Fibroblast of peridontal ligament (primary cell): ENCODE results near the gene PTPRJ.

Experiments used
- DNase-seq: peaks from one replicate; pipeline ENCODE4 v3.0.0-alpha.2; 2010; ENCODE audit errors: extremely low read depth

PTPRJ gene

DNA sequence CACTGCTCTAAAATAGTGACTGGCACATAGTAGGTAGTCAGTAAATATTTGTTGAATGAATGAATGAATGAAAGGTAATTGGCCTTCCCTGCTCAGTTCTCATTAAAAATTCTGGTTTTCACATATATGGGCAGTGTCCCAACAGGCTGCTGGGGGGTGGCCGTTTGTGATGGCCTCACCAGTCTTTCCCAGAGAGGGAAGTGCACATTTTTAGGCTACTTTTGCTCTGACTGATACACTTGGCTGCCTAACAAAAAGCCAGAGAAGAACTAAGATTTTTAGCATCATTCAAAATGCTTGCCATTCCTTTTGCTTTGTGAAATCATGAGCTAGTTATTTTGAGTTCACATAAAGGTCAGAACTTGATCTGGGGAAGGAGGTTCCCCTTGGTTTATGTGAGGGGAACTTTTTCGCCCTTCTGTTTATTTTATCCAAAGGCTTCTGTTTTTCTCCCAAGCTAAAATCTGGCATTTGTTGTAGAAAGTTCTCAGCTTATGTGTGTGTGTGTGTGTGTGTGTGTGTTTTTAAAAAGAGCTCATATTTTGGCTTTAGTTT is 83.1 kb downstream of the PTPRJ start:
- peak; percentile 100 for DNase-seq

DNA sequence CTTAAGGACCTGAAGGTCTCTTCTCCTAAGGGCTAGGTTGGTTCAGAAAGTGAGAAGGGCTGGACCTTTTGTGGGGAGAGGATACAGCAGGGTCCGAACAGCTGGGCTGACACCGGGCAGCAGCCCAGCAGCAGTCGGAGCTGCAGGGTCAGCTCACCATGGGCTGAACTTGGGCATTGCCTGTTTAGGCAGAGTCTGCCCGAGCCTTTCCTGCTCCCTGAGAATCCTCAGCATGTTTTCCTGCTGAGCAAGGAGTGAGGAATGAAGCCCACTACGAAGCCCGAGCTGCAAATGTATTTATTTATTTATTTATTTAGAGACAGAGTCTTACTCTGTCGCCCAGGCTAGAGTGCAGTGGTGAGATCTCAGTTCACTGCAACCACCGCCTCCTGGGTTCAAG is 83.9 kb downstream of the PTPRJ start:
- DNase-seq, result peak; percentile 63

DNA sequence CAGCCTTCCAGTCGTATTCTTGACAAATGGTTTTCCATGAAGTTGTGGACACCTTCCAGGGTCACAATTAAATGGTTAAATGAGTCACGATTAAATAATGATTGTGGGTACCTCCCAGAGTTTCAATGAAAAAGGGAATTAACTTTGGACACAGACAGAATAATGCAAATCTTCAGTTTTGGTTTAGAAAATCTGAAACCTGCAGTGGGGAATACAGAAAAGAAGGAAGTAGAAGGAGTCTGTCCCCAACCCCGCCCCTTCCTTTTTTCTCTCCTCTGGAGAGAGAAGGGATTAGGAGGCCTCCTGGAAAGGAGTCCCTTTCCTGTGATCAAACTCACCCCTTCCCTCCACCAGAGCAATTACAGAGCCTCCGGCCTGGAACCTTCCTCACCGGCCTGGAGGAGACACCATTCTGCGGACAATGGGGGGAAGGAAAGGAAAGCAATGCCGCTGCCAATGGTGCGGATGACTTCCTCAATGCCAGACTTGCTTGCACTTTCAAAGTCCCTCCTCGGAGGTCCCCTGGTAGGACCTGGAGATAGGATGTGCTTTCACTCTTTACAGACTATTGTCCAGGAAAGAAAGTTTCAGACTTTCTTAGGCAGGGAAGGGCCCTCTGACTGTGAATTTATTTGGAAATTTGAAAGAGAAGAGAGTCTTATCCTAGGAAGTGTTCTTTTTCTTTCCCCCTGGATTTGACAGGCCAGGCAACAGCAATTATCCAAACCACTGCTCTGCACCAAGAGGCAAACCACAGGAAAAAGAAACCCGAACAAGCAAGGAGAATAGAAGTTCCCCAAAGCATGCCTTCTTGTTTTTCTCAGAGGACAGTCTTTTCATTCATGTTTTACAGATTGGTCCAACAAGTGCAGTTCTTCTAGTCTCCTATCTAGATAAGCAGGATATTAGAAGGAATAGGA is 86.8 kb downstream of the PTPRJ start:
- peak; percentile 54 for DNase-seq

DNA sequence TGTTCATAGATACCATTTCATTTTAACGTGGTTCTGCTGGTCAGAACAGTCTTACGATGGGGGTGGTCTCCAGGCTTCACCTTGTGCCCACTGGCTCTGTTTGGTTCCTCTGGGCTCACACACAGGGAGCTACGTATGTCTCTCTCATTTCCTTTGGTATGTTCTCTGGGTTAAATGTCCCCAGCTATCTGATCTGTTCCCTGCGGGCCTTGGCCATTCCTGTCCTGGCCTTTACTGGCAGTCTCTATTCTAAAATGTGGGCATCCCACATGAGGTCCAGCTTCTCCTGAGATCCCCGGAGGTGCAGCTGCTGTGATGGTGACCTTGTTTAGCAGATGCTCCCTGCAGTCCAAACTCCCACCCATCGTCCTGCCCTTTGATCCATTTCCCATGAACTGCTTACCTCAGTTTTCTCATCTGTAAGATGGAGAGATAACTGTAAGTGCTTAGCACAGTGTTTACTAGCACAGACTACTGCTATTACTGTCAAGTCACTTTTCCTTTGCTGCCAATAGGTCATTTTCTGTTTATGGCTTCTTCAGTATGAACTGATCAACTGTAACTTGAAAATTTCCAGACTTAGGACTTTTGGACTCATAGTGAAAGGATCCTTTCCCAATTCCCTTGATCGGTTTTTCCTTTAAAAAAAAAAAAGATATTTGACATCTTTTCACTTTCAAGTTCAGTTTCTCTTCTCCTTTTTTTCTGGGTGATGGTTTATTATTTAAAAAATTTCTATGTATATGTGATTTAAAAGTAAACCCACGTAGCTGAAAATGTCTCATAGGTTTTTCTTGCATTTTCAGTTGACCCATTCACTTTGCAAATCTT is 92.9 kb downstream of the PTPRJ start:
- no peak for DNase-seq

DNA sequence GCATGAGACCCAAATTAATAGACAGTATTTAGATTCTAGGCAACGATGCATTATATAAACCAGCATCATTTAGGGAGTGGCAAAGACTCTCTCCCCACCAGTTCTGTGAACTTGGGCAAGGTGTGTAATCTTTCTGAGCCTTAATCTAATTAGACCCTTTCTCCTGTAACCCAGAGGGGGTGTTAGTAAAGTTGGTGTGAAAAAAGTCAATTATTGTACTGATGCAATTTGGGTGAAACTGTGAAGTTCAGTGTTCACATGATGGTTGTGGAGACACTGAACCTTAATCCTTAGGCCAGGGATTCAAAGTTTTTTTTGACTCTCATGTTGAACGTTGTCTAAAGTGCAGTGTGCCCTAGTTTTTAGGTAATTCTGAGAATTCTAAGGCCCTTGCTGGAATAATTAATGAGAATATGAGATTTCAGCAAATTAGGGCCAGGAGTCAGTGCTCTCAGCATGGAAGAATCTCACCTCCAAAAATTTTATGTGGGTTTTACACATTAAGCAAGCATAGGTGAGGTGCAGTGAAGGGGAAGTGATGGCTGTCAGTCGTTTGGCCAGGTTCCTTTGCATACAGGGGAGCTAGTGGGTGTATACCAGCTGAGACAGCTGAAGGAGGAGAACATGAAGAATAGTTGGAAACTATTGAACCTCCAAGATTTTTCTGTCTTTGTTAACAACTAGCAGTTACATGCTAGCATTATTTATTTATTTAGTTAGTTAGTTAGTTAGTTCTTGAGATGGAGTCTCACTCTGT is 94.2 kb downstream of the PTPRJ start:
- DNase-seq, result no peak

DNA sequence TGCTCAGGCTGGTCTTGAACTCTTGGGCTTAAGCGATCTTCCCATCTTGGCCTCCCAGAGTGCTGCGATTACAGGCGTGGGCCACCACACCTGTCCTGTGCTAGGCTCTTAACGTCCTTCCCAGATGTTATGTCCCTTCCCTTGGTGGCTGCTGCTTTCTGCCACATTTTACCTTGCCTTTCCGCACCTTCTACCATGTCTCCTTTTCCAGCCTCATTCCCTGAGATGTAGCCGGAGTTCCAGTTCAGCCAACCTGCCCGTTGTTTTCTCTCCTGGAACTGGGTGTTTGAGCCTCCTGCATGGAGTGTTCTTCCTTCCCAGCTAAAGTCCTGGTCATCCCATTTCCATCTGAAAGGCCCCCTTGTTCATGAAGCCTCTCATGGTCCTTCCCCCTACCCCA is 95.3 kb downstream of the PTPRJ start:
- DNase-seq, result no peak

DNA sequence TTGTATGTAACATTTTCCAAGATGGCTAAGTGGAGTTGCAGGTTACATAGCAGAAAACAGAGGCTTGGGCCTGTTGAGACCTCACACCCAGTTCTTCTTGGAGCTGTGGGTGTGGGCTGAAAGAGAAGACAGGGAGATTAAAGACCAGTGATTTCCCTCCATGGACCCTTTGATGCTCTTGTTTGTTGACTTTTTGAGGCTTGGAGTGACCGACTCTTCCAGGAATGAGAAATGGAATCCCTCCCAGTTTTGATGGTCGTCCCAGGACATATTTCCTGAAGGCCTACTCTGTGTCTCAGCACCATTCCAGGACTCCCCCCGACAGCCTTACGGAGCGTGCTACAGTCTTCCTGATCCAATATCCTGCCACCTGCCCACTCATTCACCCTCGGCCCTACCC is 96.9 kb downstream of the PTPRJ start:
- DNase-seq, result peak; percentile 17

DNA sequence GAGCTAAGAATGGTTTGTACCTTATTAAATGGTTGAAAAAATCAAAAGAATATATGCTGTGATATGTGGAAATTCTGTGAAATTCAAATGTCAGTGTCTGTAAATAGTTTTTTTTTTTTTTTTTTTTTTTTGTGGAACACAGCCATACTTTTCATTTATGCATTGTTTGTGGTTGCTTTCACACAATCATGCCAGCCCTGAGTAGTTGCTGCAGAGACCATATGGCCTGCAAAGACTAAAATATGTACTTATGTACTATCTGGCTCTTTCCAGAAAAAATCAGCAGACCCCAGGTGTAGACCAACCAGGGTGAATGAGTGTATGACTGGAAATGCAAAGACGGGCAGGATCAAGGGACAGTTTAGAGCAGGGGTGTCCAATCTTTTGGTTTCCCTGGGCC is 98.3 kb downstream of the PTPRJ start:
- DNase-seq, result peak; percentile 71

DNA sequence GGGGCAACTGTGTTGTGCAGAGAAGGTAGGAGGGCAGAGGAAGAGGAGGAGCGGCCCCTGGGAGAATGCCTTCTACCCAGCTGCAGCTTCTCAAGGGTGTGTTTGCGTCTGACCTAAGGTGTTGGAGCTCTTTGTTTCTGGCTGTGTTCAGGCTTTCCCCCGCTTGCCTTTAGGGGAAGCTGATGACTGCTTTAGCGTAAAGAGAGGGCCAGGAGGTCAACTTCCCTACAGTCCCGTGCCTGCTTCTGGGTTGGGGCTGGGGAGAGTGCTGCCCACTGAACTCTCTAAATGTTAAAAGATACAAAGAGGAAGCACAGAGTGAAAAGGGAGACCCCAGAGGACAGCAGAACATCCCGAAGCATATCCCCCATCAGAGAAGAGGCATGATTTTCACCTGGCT is 99.2 kb downstream of the PTPRJ start:
- DNase-seq, result no peak

DNA sequence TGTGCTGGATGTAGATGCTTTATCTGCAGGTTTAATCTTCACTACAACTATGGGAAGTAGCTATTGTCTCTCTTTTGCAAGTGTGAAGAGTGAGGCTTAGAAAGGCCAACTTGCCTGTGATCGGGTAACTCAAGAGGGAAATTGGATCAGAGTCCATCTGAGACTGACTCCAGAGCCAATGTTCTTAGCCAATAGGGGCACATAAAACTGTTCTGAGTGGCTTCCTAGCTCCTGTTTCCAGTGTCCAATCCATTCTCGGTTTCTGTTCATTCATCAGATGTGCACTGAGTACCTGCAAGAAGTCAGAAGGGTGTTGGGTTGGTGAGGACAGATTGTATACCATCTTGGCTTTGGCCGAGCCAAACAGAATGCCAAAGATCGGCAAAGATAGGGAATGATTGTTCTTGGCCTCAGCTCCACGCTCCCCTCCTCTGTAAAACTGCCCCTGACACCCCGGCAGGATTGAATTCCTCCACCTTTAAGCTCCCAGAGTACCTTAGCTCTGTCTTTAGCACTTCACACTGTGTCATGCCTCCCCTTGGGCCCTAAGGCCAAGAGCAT is 100.0 kb downstream of the PTPRJ start:
- no peak for DNase-seq

DNA sequence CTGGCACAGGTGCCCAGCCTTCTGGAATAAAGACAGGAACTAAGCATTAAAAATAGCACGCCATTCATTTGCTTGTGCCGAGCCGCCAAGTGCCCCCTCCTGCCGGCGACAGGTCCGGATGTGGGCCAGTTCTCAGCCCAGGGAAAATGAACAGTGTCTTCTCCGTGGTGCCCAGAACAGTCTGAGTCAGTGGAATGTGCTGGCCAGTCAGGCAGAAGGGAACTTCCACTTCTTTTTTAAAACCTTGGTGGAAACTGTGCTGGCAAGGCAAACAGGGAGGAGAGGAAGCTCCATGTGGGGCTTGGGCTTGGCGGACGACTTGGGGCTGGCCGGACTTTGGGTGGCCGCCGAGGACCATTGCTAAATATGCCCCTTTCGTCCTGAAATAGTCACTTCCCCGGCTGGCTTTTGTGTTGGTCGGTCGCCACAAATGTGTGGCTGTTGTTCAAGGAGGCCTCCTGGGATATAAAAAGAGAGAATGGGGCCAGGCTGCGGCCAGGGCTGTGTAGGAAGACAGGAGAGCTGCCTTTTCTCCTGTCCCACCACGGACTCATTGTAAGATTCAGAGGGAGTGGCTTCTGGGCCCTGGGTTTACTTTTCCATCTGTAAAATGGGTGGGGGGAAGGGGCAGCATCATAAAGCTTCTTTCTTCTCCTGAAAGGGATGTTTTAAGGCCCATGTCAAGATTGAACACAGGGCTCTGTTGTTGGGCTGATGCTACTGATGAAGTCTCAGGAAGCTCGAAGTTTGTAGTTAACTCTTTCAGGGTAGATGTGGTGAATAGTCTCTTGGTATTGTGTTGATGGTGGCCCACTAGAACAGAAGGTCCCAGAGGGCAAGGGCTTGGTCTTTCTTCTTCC is 101.0 kb downstream of the PTPRJ start:
- DNase-seq, result peak; percentile 73

DNA sequence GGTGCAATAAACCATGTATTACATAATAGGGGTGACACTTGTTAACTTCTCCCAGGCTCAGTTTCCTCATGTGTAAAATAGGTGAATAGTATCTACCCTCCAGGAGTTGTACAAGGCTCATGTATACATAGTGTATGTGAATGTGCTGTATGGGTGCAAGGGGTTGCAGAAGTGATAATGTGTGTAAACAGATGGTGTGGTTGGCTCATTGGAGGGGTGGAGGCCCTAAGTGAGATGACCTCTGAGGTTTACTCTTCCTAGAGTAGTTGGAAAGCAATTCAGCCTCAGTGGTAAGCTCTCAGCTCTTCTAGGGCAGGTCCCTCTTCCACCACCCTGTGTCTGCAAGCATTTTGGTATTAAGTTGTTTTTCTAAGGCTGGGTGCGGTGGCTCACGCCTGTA is 102.4 kb downstream of the PTPRJ start:
- DNase-seq, result no peak

DNA sequence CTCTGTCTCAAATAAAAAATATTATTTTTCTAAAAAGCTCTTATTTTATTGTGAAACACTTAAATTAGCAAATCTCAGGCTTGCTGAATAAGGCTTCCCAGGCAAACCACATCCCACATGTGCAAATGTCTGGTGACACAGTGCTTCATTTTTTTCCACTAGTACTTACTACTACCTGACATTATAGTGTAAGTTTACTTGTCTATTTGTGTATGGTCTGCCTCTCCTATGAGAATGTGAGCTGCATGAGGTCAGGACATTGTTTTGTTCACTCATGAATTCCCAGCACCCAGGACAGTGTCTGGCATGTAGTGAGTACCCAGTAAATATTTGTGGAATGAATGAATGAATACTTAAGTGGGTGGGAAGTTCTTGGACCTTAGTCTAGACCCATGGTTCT is 103.1 kb downstream of the PTPRJ start:
- peak; percentile 29 for DNase-seq

DNA sequence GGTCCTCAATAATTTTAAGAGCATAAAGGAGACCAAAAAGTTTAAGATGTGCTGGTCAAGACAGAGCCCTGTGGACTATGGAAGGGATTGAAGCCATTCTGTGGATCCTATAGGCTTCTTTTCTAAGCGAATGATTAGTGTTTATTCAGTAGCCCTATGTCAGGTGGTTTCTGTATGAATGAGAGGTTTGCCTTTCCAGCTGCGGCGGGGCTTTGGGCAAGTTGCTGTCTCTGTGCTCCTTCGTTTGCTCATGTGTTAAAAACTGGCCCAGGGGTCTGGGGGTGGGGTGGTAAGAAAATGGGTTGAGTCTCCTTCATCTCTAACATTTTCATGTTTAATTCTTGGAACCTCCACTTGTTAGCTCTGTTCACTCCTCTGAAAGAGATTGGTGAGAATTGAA is 105.3 kb downstream of the PTPRJ start:
- DNase-seq, result no peak

DNA sequence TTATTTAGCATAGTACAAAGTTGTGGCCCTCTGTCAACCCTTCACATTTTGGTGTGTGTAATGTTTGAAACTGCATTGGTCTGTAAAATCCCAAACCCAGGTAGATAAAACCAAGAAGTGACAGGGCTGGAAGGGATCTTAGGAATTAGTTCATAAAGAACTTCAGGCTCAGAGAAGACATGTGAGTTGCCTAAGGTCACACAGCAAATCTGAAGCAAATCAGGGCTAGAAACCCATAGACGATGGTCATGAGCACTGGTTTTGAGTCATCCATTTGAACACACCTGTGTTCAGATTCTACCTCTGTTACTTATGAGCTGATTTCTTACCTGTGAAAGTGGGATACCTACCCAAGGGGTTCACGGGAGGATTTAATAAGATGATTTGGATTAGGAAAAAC is 107.1 kb downstream of the PTPRJ start:
- DNase-seq, result no peak

DNA sequence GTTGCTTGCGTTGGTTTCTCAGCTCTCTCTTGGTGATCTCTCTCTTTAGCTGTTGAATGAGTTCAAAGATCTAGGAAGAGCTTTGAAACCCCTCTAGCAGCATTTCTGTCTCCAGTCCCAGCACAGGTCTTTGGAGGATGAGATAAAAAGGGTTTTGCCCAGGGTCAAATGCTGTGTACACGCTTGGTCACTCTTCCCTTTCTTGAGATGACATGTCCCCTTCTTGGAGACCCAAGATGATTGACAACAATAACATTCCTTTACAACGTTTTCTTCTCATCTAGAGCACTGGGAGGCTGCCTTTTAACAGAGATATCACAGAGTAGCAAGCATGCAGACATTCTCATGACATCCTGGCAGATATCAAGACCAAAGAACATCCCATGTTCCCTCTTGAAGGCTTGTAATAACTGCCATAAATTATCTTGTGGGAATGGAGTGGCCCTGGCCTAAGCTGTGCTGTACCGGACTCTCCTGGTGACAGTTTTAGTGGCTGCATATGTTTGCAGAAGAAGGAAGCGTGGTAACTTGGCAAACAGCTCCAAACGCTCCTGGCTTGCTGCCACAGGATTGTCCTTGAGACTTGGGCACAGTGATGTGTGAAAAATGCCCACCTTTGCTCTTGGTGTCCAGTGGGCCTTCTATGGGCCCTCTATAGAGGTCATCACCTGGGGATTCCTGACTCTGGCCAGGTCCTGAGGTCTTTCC is 107.8 kb downstream of the PTPRJ start:
- no peak for DNase-seq

DNA sequence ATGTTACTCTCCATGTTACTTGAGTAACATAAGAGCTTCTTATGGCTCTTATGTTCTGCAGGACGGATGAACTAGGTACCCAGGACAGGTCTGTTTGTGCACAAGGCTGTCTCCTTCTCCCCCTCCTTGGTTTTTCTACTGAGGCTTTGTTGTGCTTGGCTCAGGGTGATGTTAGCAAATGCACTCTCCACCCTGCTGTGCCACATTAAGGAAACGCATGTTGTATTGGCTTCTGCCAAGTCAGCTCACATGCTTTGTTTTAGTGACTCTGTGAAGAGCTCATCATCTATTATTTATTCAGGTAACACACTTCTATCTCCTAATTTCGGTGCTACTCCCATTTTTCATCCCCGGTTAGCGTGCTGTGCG is 108.3 kb downstream of the PTPRJ start:
- DNase-seq, result no peak

DNA sequence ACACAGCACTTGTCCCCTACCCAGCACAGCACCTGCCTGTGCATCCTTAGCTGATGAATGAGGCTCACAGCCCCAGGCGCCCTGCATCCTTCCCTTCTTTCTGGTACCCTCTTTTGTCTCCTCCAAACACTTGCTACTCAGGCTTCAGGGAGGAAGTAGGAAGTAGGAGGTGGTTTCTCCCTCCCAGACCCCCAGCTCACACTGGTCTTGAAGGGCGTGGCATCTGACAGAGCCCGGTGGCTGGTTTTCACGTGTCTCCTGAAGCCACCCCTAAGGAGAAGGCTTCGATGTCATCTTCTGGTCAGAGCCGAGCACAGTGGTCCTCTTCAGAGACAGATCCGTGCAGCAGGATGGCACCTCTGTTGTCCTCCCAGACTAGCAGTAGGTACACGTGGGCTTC is 109.8 kb downstream of the PTPRJ start:
- no peak for DNase-seq

DNA sequence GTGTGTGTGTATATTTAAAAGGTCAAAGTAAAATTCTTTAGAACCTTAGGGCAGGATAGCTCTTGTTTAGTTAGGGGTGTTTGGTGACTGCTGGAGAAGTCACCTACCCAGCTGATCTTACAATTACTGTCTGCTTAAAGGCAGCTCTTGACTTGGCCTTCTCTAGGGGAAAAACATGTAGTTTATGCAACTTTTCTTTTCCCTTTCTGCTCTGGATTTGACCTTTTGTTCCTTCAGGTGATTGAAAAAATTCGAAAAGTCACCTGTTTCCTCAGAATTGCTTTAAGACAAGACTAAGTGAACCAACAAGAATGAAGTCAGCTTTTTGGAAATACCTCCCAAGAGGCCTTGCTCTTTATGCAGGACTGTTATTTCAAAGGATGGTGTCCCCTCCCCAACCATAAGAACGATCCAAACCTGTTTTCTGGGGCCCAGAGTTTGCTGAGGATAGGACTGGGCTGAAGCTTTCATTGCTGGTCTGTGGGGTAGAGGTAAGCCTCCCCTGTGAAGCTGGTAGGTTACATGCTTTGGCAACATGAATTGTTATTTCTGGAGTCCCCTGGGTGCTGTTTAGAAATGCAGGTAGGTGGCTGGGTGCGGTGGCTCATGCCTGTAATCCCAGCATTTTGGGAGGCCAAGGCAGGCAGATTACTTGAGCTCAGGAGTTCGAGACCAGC is 111.2 kb downstream of the PTPRJ start:
- no peak for DNase-seq
